ENCODE measurements around the gene MBD2. TPM values are rescaled to one million over a fixed set of nuclear protein-coding genes. Genes with fewer than 3 reads are reported as not detected.

MBD2 gene
- total RNA-seq, 6 experiments from 2014 or later: 84.8 to 104 (median 88.9) TPM

DNA sequence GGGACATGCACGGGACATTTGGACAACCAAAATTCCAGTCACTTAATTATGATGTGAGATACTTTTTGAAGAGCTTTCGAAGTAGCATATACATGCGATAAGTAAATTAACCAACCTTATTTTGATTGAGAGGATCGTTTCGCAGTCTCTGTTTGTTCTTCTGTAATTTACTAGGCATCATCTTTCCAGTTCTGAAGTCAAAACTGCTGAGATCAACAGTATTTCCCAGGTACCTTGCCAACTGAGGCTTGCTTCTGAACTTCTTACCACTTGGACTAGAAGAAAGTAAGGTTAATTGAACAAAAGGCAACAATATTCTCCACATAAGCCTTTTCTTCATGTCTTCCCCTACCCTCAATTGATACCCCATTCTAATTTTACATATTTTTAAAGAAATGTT, 19.6 kb downstream of the MBD2 start:
- Mint-ChIP-seq H3K9me3 (no peaks in the 10 kb centered on the region), H3K36me3 (ENCODE audit: low read depth) (peaks cover 22% of the 10 kb centered on the region), H3K4me3 (no peak overlapping the region), H3K27me3 (ENCODE audit: insufficient read depth) (no peaks in the 10 kb centered on the region), H3K4me1 (ENCODE audit: low read depth) (peaks cover 28% of the 10 kb centered on the region), H3K27ac (no peak overlapping the region)
- no peak for DNase-seq
- TF ChIP-seq CTCF (IDR thresholded peaks at IDR 0.05): no peak

- Mint-ChIP-seq H3K4me1 (ENCODE audit: low read depth) (peaks cover 21% of the 10 kb centered on the region), H3K27me3 (ENCODE audit: insufficient read depth) (no peaks in the 10 kb centered on the region), H3K4me3 (no peak overlapping the region), H3K9me3 (no peaks in the 10 kb centered on the region), H3K36me3 (ENCODE audit: low read depth) (peaks cover 30% of the 10 kb centered on the region), H3K27ac (no peak overlapping the region)
- TF ChIP-seq CTCF (IDR thresholded peaks at IDR 0.05): no peak
- no peak for DNase-seq
Observed at GRCh38 chr18:54203914-54204313, 20.6 kb downstream of the MBD2 start.

GRCh38 chr18:54202851-54203250, 21.6 kb downstream of the MBD2 start:
- Mint-ChIP-seq H3K4me3 (no peak overlapping the region), H3K36me3 (ENCODE audit: low read depth) (peaks cover 34% of the 10 kb centered on the region), H3K4me1 (ENCODE audit: low read depth) (peaks cover 21% of the 10 kb centered on the region), H3K27me3 (ENCODE audit: insufficient read depth) (no peaks in the 10 kb centered on the region), H3K9me3 (no peaks in the 10 kb centered on the region), H3K27ac (no peak overlapping the region)
- no peak for DNase-seq
- no peak for TF ChIP-seq CTCF (IDR thresholded peaks at IDR 0.05)

DNA sequence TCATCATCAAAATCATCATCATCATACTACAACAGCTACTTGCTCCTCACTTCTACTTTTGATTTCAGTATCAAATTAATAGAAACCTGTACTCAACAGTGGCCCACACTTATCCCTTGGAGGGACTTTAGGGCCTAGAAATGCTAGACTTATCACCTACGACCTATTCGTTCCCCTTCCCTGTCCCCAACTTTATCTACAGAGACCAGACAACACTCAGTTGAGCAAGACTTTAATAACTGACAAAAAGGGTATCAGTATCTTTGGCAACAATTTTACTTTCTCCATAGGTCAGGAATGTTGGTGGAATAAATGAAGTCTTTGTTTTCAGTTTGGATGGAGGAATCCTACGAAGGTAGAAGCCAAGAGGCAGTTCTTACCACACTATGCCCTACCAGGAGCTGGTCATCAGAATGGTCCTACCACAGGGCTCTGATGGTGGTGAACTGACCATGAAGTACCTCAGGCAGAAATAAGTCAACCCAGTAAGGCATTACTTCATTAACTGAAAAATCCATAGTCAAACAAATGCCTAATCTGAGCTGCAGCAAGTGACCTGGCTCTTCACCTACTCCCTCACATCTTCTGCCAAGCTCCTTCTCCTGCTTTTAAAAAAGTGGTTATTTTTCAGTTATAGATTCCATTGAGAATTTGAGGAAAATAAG, 26.6 kb downstream of the MBD2 start:
- DNase-seq: no peak
- Mint-ChIP-seq H3K4me1 (ENCODE audit: low read depth) (peaks cover 7% of the 10 kb centered on the region; the same call in 1 of the 2 replicates), H3K36me3 (ENCODE audit: low read depth) (peaks cover 21% of the 10 kb centered on the region), H3K27ac (no peak overlapping the region), H3K27me3 (ENCODE audit: insufficient read depth) (no peaks in the 10 kb centered on the region), H3K9me3 (no peaks in the 10 kb centered on the region), H3K4me3 (no peak overlapping the region)
- TF ChIP-seq CTCF (IDR thresholded peaks at IDR 0.05): no peak

- Mint-ChIP-seq H3K9me3 (no peaks in the 10 kb centered on the region), H3K4me3 (no peak overlapping the region), H3K36me3 (ENCODE audit: low read depth) (peaks cover 7% of the 10 kb centered on the region), H3K27ac (no peak overlapping the region), H3K4me1 (ENCODE audit: low read depth) (peaks cover 7% of the 10 kb centered on the region; the same call in 1 of the 2 replicates), H3K27me3 (ENCODE audit: insufficient read depth) (peaks cover 1% of the 10 kb centered on the region; the same call in 1 of the 2 replicates)
- DNase-seq: no peak
- no peak for TF ChIP-seq CTCF (IDR thresholded peaks at IDR 0.05)
Observed at GRCh38 chr18:54193786-54194185, 30.7 kb downstream of the MBD2 start.

All from HFFc6 (cell line).